Fibroblast of the aortic adventitia (primary cell): Measurements from ENCODE around the gene RWDD1. TPM values are rescaled to one million over a fixed set of nuclear protein-coding genes. Genes with fewer than 3 reads are reported as not detected.

Experiments
- DNase-seq: peaks from one replicate; pipeline ENCODE4 v3.0.0-alpha.2; 2010; ENCODE audit warnings: low read depth
- H3K4me3 ChIP-seq: 2 replicates; pipeline ENCODE4 v1.5.1; 2011; ENCODE audit warnings: low read depth, mild to moderate bottlenecking, control low read depth, low read length, moderate library complexity
- CTCF ChIP-seq: IDR thresholded peaks from 2 replicates; pipeline ENCODE4 v1.5.1; 2011; ENCODE audit warnings: mild to moderate bottlenecking, low read length, control low read depth, inconsistent platforms; ENCODE audit not compliant: insufficient read depth
- total RNA-seq: library from RNA; depleted of rRNA; stranded (reverse); fragments of >200 nt; gene quantifications from 2 replicates; pipeline ENCODE4 v1.2.3, GENCODE V29; 2012; ENCODE audit warnings: low replicate concordance

RWDD1 gene
- 66.9 and 76.7 TPM in 2 replicates for total RNA-seq

- peak; percentile 99 for DNase-seq
- peak within 1 kb of the TSS; percentile 98 for H3K4me3 ChIP-seq
- TF ChIP-seq CTCF: no peak
Measured at GRCh38 chr6:116570856-116571682, at the start of gene RWDD1. TSS of gene RWDD1 (plus strand) at chr6:116571504. CDS start at chr6:116571583, 79 bp downstream.

GRCh38 chr6:116522896-116523295, 48.4 kb upstream of the RWDD1 start:
- no peak for DNase-seq
- TF ChIP-seq CTCF: no peak
- no peak overlapping the region for H3K4me3 ChIP-seq

- no peak for DNase-seq
- H3K4me3 ChIP-seq: no peak overlapping the region
- TF ChIP-seq CTCF: no peak
Measured at GRCh38 chr6:116524236-116524635, 47.1 kb upstream of the RWDD1 start.

GRCh38 chr6:116528133-116528532, 43.2 kb upstream of the RWDD1 start:
- no peak for DNase-seq
- H3K4me3 ChIP-seq: no peak overlapping the region
- TF ChIP-seq CTCF: peak; percentile 16

- TF ChIP-seq CTCF: no peak
- DNase-seq: peak; percentile 60
- no peak overlapping the region for H3K4me3 ChIP-seq
Measured at GRCh38 chr6:116528780-116529179, 42.5 kb upstream of the RWDD1 start.

GRCh38 chr6:116529466-116530290, 41.6 kb upstream of the RWDD1 start:
- no peak overlapping the region for H3K4me3 ChIP-seq
- no peak for TF ChIP-seq CTCF
- DNase-seq: no peak
